Kidney epithelial cell (primary cell): ENCODE measurements around the gene SPTLC1. TPM values are rescaled to one million over a fixed set of nuclear protein-coding genes. Genes with fewer than 3 reads are reported as not detected.
"Not testable (repeated sequence)": the region's sequence is repeated elsewhere in the genome, so short reads cannot be mapped to it uniquely, and the experiment has no call there.

Experiments used
- DNase-seq: peaks from one replicate; pipeline ENCODE4 v3.0.0-alpha.2; 2010; ENCODE audit warnings: low read depth
- H3K27me3 ChIP-seq: 2 replicates; pipeline ENCODE4 v1.6.0; 2011; ENCODE audit warnings: low read length; ENCODE audit not compliant: control insufficient read depth, insufficient read depth
- H3K36me3 ChIP-seq: 2 replicates; pipeline ENCODE4 v1.5.1; 2011; ENCODE audit warnings: low read length; ENCODE audit not compliant: control insufficient read depth, insufficient read depth
- H3K4me3 ChIP-seq: 2 replicates; pipeline ENCODE4 v1.5.1; 2011; ENCODE audit warnings: low read depth, mild to moderate bottlenecking, control low read depth, low read length
- CTCF ChIP-seq: IDR thresholded peaks from 2 replicates; pipeline ENCODE4 v1.5.1; 2011; ENCODE audit warnings: mild to moderate bottlenecking, moderate library complexity, low read length, control low read depth, inconsistent platforms; ENCODE audit not compliant: insufficient read depth, poor library complexity, severe bottlenecking
- total RNA-seq: library from RNA; depleted of rRNA; stranded (reverse); fragments of >200 nt; gene quantifications from 2 replicates; pipeline ENCODE4 v1.2.3, GENCODE V29; 2015

The SPTLC1 gene
- total RNA-seq, 1 donor from 2014 or later, result 103 TPM

GRCh38 chr9:92121265-92121664 is 6.1 kb upstream of the SPTLC1 start:
- Histone ChIP-seq H3K27me3 (no peaks in the 10 kb centered on the region), H3K4me3 (no peak overlapping the region), H3K36me3 (no peaks in the 10 kb centered on the region)
- TF ChIP-seq CTCF, result no peak
- DNase-seq, result no peak

DNA sequence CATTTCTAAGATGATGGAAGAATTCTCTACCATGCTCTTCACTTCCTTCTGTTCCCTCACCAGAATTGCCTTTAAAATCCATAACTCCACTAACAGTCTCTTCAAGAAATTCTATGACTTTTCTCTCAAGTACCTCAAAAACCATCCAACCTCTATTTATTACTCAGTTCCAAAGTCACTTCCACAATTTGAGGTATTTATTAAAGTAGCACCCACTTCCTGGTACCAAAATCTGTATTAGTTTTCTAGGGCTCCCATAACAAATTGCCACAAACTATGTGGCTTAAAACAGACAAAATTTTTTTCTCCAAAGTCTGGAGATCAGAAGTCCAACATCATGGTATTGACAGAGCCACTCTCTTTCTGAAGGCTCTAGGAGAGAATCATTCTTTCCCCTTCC is 4.9 kb upstream of the SPTLC1 start:
- no peaks in the 10 kb centered on the region for H3K27me3 ChIP-seq
- TF ChIP-seq CTCF, result no peak
- H3K36me3 ChIP-seq, result no peaks in the 10 kb centered on the region
- no peak for DNase-seq
- no peak overlapping the region for H3K4me3 ChIP-seq

DNA sequence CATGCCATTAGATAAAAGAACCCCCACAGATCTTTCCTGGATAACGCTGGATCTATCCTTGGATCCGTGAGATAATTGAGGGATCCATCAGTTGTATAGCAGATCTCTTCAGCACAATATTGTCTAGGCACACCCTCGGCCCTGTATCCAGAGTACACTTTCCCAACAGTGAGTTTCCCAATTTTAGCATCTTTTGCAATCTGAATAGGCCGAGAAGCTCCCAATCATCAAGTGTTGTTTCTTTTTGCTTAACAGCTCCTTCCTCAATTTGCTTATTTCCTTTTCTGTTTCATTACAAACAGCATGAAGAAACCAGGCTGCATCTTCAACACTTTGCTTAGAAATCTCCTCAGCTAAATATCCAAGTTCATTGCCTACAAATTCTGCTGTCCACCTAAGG is 4.4 kb upstream of the SPTLC1 start:
- H3K36me3 ChIP-seq, result no peaks in the 10 kb centered on the region
- H3K27me3 ChIP-seq, result no peaks in the 10 kb centered on the region
- no peak for TF ChIP-seq CTCF
- no peak for DNase-seq
- H3K4me3 ChIP-seq, result no peak overlapping the region

- TF ChIP-seq CTCF, result no peak
- Histone ChIP-seq H3K27me3 (no peaks in the 10 kb centered on the region), H3K36me3 (no peaks in the 10 kb centered on the region), H3K4me3 (no peak overlapping the region)
- no peak for DNase-seq
Observed at GRCh38 chr9:92108122-92108521, 7.1 kb downstream of the SPTLC1 start.

- not testable (repeated sequence) for DNase-seq, H3K4me3 ChIP-seq, H3K36me3 ChIP-seq, H3K27me3 ChIP-seq
Observed at GRCh38 chr9:92105446-92106225, 9.6 kb downstream of the SPTLC1 start.

- not testable (repeated sequence) for H3K36me3 ChIP-seq, H3K4me3 ChIP-seq, H3K27me3 ChIP-seq, DNase-seq
Observed at GRCh38 chr9:92103601-92104000, 11.6 kb downstream of the SPTLC1 start.
